H1 (cell line): ENCODE data around the gene LRRFIP1. TPM values are rescaled to one million over a fixed set of nuclear protein-coding genes. Genes with fewer than 3 reads are reported as not detected.

Source experiments
- CTCF ChIA-PET: fragments of 300-600 bp; sonication (Branson Sonifier 250); formaldehyde crosslinking; loops from one replicate; lab custom pipeline; 2021; ENCODE audit not compliant: partially characterized antibody; lab: Charles Lee
- POLR2A ChIA-PET: fragments of 300-600 bp; sonication (Branson Sonifier 250); formaldehyde crosslinking; loops from one replicate; lab custom pipeline; 2021; ENCODE audit warnings: inconsistent platforms; ENCODE audit not compliant: partially characterized antibody; lab: Charles Lee
- DNase-seq, 2 experiments: peaks; one replicate each; pipeline versions ENCODE4 v3.0.0 to v3.0.0-alpha.2; 2010 to 2022; ENCODE audit warnings: low spot score in 2 of 2, low read depth in 1 of 2, mixed read lengths in 1 of 2
- FAIRE-seq: peaks from 2 replicates; lab custom pipeline; 2011; peaks lifted over from hg19 to GRCh38; lab: Jason Lieb, UNC
- H2AFZ ChIP-seq: 2 replicates; pipeline ENCODE4 v1.8.1; 2012; ENCODE audit warnings: low read length, inconsistent platforms
- H2AK5ac ChIP-seq: 2 replicates; pipeline ENCODE4 v1.6.1; 2013; ENCODE audit warnings: low read depth, low read length
- H2BK120ac ChIP-seq: replicated peaks from 2 replicates; pipeline ENCODE3; 2013; ENCODE audit warnings: low read depth, low read length, inconsistent platforms
- H2BK12ac ChIP-seq: 2 replicates; pipeline ENCODE4 v1.6.1; 2013; ENCODE audit warnings: low read depth, low read length
- H2BK15ac ChIP-seq: 2 replicates; pipeline ENCODE4 v1.6.1; 2013; ENCODE audit warnings: low read length
- H2BK20ac ChIP-seq: 2 replicates; pipeline ENCODE4 v1.6.1; 2013; ENCODE audit warnings: low read length
- H2BK5ac ChIP-seq: 2 replicates; pipeline ENCODE4 v1.6.1; 2013; ENCODE audit warnings: low read depth, low read length
- H3K14ac ChIP-seq: 2 replicates; pipeline ENCODE4 v1.6.1; 2013; ENCODE audit warnings: inconsistent platforms; ENCODE audit not compliant: insufficient read length
- H3K18ac ChIP-seq: 2 replicates; pipeline ENCODE4 v1.6.1; 2013; ENCODE audit warnings: low read length; ENCODE audit errors: extremely low read depth
- H3K23ac ChIP-seq: 2 replicates; pipeline ENCODE4 v1.6.1; 2013; ENCODE audit warnings: inconsistent platforms; ENCODE audit not compliant: insufficient read length
- H3K23me2 ChIP-seq: 2 replicates; pipeline ENCODE4 v1.6.1; 2013; ENCODE audit warnings: low read depth, low read length
- H3K27ac ChIP-seq: 2 replicates; pipeline ENCODE4 v1.6.1; 2011; ENCODE audit warnings: low read depth, low read length, inconsistent platforms
- H3K27me3 ChIP-seq, 4 experiments: replicated peaks in 1 of 4; 1 replicate in 1 of 4; 2 replicates in 3 of 4; pipeline versions ENCODE4 v1.6.1 to v1.8.1; 2011 to 2013; ENCODE audit warnings: low read length in 3 of 4, mild to moderate bottlenecking in 3 of 4, inconsistent platforms in 2 of 4, mixed read lengths in 2 of 4, moderate library complexity in 1 of 4; ENCODE audit not compliant: control insufficient read depth in 3 of 4, insufficient read depth in 3 of 4; ENCODE audit errors: extremely low read depth in 1 of 4
- H3K36me3 ChIP-seq, 4 experiments: 2 replicates each; pipeline versions ENCODE4 v1.6.1 to v1.8.1; 2011 to 2013; ENCODE audit warnings: mild to moderate bottlenecking in 4 of 4, low read length in 3 of 4, moderate library complexity in 2 of 4, control low read depth in 1 of 4, inconsistent platforms in 1 of 4; ENCODE audit not compliant: insufficient read depth in 4 of 4, control insufficient read depth in 2 of 4
- H3K4ac ChIP-seq: replicated peaks from 2 replicates; pipeline ENCODE3; 2013; ENCODE audit warnings: low read length, low read depth, mixed read lengths, inconsistent platforms; ENCODE audit not compliant: insufficient read length
- H3K4me1 ChIP-seq, 4 experiments: replicated peaks in 1 of 4; 1 replicate in 1 of 4; 2 replicates in 3 of 4; pipeline versions ENCODE4 v1.6.1 to v1.8.1; 2011 to 2013; ENCODE audit warnings: low read length in 3 of 4, inconsistent platforms in 2 of 4, mixed read lengths in 1 of 4; ENCODE audit not compliant: insufficient read depth in 4 of 4, control insufficient read depth in 3 of 4
- H3K4me2 ChIP-seq, 2 experiments: 2 replicates each; pipeline versions ENCODE4 v1.6.1 to v1.8.1; 2011 to 2013; ENCODE audit warnings: low read depth in 2 of 2, low read length in 2 of 2, control low read depth in 1 of 2, inconsistent platforms in 1 of 2, mild to moderate bottlenecking in 1 of 2; ENCODE audit not compliant: insufficient read depth in 1 of 2
- H3K4me3 ChIP-seq, 4 experiments: fragments of 200-600, 300-600 bp in 1 of 4; sonication (generic), shearing (Covaris generic), sonication (Bioruptor Twin) in 1 of 4; 2 replicates each; pipeline versions ENCODE4 v1.5.1 to v1.8.1; 2011 to 2016; ENCODE audit warnings: low read length in 4 of 4, low read depth in 3 of 4, control low read depth in 2 of 4, inconsistent platforms in 2 of 4, mild to moderate bottlenecking in 2 of 4, mixed read lengths in 1 of 4, moderate library complexity in 1 of 4; ENCODE audit not compliant: insufficient read depth in 2 of 4; ENCODE audit errors: extremely low read depth in 1 of 4
- H3K56ac ChIP-seq: replicated peaks from 2 replicates; pipeline ENCODE3; 2013; ENCODE audit warnings: low read depth, mild to moderate bottlenecking, mixed read lengths, low read length, inconsistent platforms; ENCODE audit not compliant: insufficient read length
- H3K79me1 ChIP-seq: 2 replicates; pipeline ENCODE4 v1.6.1; 2013; ENCODE audit warnings: low read depth, low read length, control low read depth
- H3K79me2 ChIP-seq, 2 experiments: 2 replicates each; pipeline versions ENCODE4 v1.6.1 to v1.8.1; 2012 to 2013; ENCODE audit warnings: low read length in 2 of 2, mild to moderate bottlenecking in 2 of 2, inconsistent platforms in 1 of 2; ENCODE audit not compliant: insufficient read depth in 2 of 2, control insufficient read depth in 1 of 2
- H3K9ac ChIP-seq, 4 experiments: replicated peaks in 1 of 4; 1 replicate in 1 of 4; 2 replicates in 3 of 4; pipeline versions ENCODE4 v1.6.1 to v1.8.1; 2011 to 2013; ENCODE audit warnings: low read depth in 3 of 4, low read length in 3 of 4, control low read depth in 2 of 4, mild to moderate bottlenecking in 2 of 4, moderate library complexity in 2 of 4, inconsistent platforms in 1 of 4; ENCODE audit errors: extremely low read depth in 1 of 4
- H3K9me3 ChIP-seq, 2 experiments: 2 replicates each; pipeline versions ENCODE4 v1.6.1 to v1.8.1; 2012 to 2013; ENCODE audit warnings: mild to moderate bottlenecking in 2 of 2, moderate library complexity in 2 of 2, control low read depth in 1 of 2, inconsistent platforms in 1 of 2, low read depth in 1 of 2, low read length in 1 of 2, mixed read lengths in 1 of 2; ENCODE audit not compliant: insufficient read depth in 2 of 2
- H4K20me1 ChIP-seq, 2 experiments: replicated peaks in 1 of 2; 2 replicates each; pipeline versions ENCODE3 to v1.8.1; 2011 to 2013; ENCODE audit warnings: inconsistent platforms in 2 of 2, low read length in 2 of 2, mild to moderate bottlenecking in 1 of 2; ENCODE audit not compliant: insufficient read depth in 2 of 2, control insufficient read depth in 1 of 2
- H4K5ac ChIP-seq: 2 replicates; pipeline ENCODE4 v1.6.1; 2013; ENCODE audit warnings: low read length, low read depth, mixed read lengths, inconsistent platforms; ENCODE audit not compliant: insufficient read length
- H4K8ac ChIP-seq: 2 replicates; pipeline ENCODE4 v1.8.0; 2013; ENCODE audit warnings: mild to moderate bottlenecking, moderate library complexity, low read length, inconsistent platforms; ENCODE audit not compliant: insufficient read depth; ENCODE audit errors: extremely low read depth
- H4K91ac ChIP-seq: replicated peaks from 2 replicates; pipeline ENCODE3; 2013; ENCODE audit warnings: low read length, mixed read lengths, inconsistent platforms; ENCODE audit not compliant: insufficient read length
- ATF2 ChIP-seq: IDR thresholded peaks from 2 replicates; pipeline ENCODE4 v1.6.1; 2012; ENCODE audit warnings: low read length, inconsistent platforms
- BACH1 ChIP-seq: IDR thresholded peaks from 2 replicates; pipeline ENCODE4 v1.6.1; 2012; ENCODE audit warnings: low read length, improper control_type of control experiment
- MAFK ChIP-seq: IDR thresholded peaks from 2 replicates; pipeline ENCODE4 v1.6.1; 2012; ENCODE audit warnings: low read depth, mild to moderate bottlenecking, improper control_type of control experiment, low read length
- POLR2A ChIP-seq, 2 experiments: IDR thresholded peaks; 1 replicate in 1 of 2; 2 replicates in 1 of 2; pipeline ENCODE4 v1.6.1; 2011; ENCODE audit warnings: low read depth in 2 of 2, low read length in 2 of 2, mild to moderate bottlenecking in 2 of 2; ENCODE audit errors: control extremely low read depth in 1 of 2
- RNF2 ChIP-seq: fragments of 200-900, 300-1000 bp; sonication (generic); IDR thresholded peaks from 2 replicates; pipeline ENCODE4 v1.7.1; 2016; ENCODE audit warnings: borderline replicate concordance, low read depth, mild to moderate bottlenecking, antibody characterized with exemption, low read length; ENCODE audit not compliant: poor library complexity, severe bottlenecking; ENCODE audit errors: missing control alignments
- SP1 ChIP-seq: IDR thresholded peaks from 2 replicates; pipeline ENCODE4 v1.6.1; 2011; ENCODE audit warnings: low read depth, low read length
- SP2 ChIP-seq: IDR thresholded peaks from 2 replicates; pipeline ENCODE4 v1.6.1; 2012; ENCODE audit warnings: mild to moderate bottlenecking, low read length, inconsistent platforms
- TEAD4 ChIP-seq: IDR thresholded peaks from 2 replicates; pipeline ENCODE4 v1.6.1; 2012; ENCODE audit warnings: low read depth, low read length, inconsistent platforms, mixed read lengths
- USF2 ChIP-seq: IDR thresholded peaks from 2 replicates; pipeline ENCODE4 v1.6.1; 2011; ENCODE audit warnings: low read length, improper control_type of control experiment
- WGBS, 2 experiments: shearing (Covaris generic) in 1 of 2; methylation state at CpG; one replicate each; pipeline versions ENCODE4 v1.1.6 to v1.1.7; 2013 to 2015; ENCODE audit warnings: low lambda C conversion rate in 2 of 2, mixed read lengths in 2 of 2, inconsistent platforms in 1 of 2, low coverage in 1 of 2, missing lambda C conversion rate in 1 of 2; ENCODE audit not compliant: insufficient replicate concordance in 2 of 2, insufficient coverage in 1 of 2, insufficient read length in 1 of 2; ENCODE audit errors: extremely low coverage in 1 of 2, missing lambda C conversion rate in 1 of 2; 5-methylcytosine and 5-hydroxymethylcytosine counted together
- polyA plus RNA-seq, 7 experiments: library from polyadenylated mRNA; depleted of rRNA in 3 of 7; stranded (reverse) in 5 of 7; unstranded in 2 of 7; fragments of >200 nt in 5 of 7; fragments of 200-250 nt in 2 of 7; gene quantifications; 1 replicate in 5 of 7; 2 replicates in 1 of 7; 4 replicates in 1 of 7; pipeline versions ENCODE4 v1.2.1 to v1.2.3, GENCODE V29; 2011 to 2013; ENCODE audit warnings: missing spikeins in 2 of 7, mixed read lengths in 2 of 7
- total RNA-seq: library from RNA; stranded (reverse); fragmentation: NEBNext Ultra II Directional; extraction: Animal tissue kit (Norgen Biotek cat#: 25700); gene quantifications from 2 replicates; pipeline ENCODE4 v1.2.1, GENCODE V29; 2021

Gene LRRFIP1
- total and polyA plus RNA-seq, 2 of the 8 experiments (the other 6 are each of a cell fraction or from before 2014, with no cell fraction given): 12.1 to 75.8 TPM

GRCh38 chr2:237712477-237713377 lies 85.3 kb downstream of the LRRFIP1 start:
- Histone ChIP-seq H3K18ac (no peak overlapping the region), H2BK5ac (no peak overlapping the region), H2AK5ac (no peak overlapping the region), H2BK120ac (no peak overlapping the region), H4K8ac (no peak overlapping the region), H2AFZ (no peak overlapping the region), H2BK12ac (no peak overlapping the region), H3K79me2 (peaks cover 0 to 32% of the 10 kb centered on the region in 2 experiments; a peak in 2 of 4 replicates), H2BK15ac (no peak overlapping the region), H3K4me3 (no peak overlapping the region), H3K36me3 (0 out of 8 replicates have a peak, but pooled peaks cover 0 to 3% (median 0%) of the 10 kb centered on the region in 4 experiments), H3K9ac (no peak overlapping the region), H3K23ac (no peak overlapping the region), H3K27ac (no peak overlapping the region), H3K14ac (no peak overlapping the region), H4K91ac (peak overlapping the region; percentile 48), H3K56ac (no peak overlapping the region), H4K5ac (no peak overlapping the region), H3K27me3 (no peaks in the 10 kb centered on the region), H3K4me1 (peaks cover 0 to 25% (median 12%) of the 10 kb centered on the region in 4 experiments; a peak in 6 of 7 replicates), H3K23me2 (no peaks in the 10 kb centered on the region), H3K4me2 (no peak overlapping the region), H4K20me1 (peaks cover 5 to 14% of the 10 kb centered on the region in 2 experiments), H3K4ac (no peak overlapping the region), H3K79me1 (no peaks in the 10 kb centered on the region; the same call in none of the 2 replicates), H2BK20ac (no peak overlapping the region), H3K9me3 (no peaks in the 10 kb centered on the region)
- ChIA-PET CTCF (interaction anchor here (0.6 to 2.4 kb wide), 5 partner anchors 16 to 628 kb away, joined by 3 to 9 read pairs (median 3); partner anchors contain the start of gene COPS8), POLR2A (interaction anchor here (0.5 to 1.7 kb wide), 5 partner anchors 11 to 85 kb away, joined by 4 to 6 read pairs (median 5); no protein-coding TSS in a partner anchor)
- 88% methylated on average over 26 of the region's 26 CpGs; no CpG with 5 or more reads in 1 of the 2 experiments for WGBS, 2 experiments
- FAIRE-seq (no peak), DNase-seq (peak in 1 of 2 experiments; percentile 41)
- TF ChIP-seq TEAD4 (no peak), MAFK (no peak), SP1 (no peak), ATF2 (no peak), USF2 (no peak), BACH1 (no peak), POLR2A (IDR thresholded peaks at IDR 0.05; ENCODE audit: control extremely low read depth in 1 of 2, low read depth in 2 of 2, low read length in 2 of 2) (no peak), RNF2 (no peak), SP2 (no peak)
